Fibroblast of villous mesenchyme (primary cell): ENCODE results near the gene VWA7. TPM values are rescaled to one million over a fixed set of nuclear protein-coding genes. Genes with fewer than 3 reads are reported as not detected.

ENCODE experiments used
- DNase-seq: peaks from one replicate; pipeline ENCODE4 v3.0.0-alpha.2; 2010; ENCODE audit warnings: low read depth
- H3K4me3 ChIP-seq: 2 replicates; pipeline ENCODE4 v1.5.1; 2011; ENCODE audit warnings: low read depth, mild to moderate bottlenecking, low read length
- total RNA-seq: library from RNA; depleted of rRNA; stranded (reverse); fragments of >200 nt; gene quantifications from 2 replicates; pipeline ENCODE4 v1.2.3, GENCODE V29; 2012
- TF ChIP-seq, protein P1 (sequence below): IDR thresholded peaks from 2 replicates; pipeline ENCODE4 v1.5.1; 2012; ENCODE audit warnings: low read depth, mild to moderate bottlenecking, low read length; ENCODE audit not compliant: insufficient read depth

VWA7 gene
- total RNA-seq, 1 donor: under 0.01 TPM

GRCh38 chr6:31778999-31779885, 2.1 kb upstream of the VWA7 start:
- no peak for DNase-seq
- TF ChIP-seq, protein P1, sequence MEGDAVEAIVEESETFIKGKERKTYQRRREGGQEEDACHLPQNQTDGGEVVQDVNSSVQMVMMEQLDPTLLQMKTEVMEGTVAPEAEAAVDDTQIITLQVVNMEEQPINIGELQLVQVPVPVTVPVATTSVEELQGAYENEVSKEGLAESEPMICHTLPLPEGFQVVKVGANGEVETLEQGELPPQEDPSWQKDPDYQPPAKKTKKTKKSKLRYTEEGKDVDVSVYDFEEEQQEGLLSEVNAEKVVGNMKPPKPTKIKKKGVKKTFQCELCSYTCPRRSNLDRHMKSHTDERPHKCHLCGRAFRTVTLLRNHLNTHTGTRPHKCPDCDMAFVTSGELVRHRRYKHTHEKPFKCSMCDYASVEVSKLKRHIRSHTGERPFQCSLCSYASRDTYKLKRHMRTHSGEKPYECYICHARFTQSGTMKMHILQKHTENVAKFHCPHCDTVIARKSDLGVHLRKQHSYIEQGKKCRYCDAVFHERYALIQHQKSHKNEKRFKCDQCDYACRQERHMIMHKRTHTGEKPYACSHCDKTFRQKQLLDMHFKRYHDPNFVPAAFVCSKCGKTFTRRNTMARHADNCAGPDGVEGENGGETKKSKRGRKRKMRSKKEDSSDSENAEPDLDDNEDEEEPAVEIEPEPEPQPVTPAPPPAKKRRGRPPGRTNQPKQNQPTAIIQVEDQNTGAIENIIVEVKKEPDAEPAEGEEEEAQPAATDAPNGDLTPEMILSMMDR: no peak
- no peak overlapping the region for H3K4me3 ChIP-seq

- no peak overlapping the region for H3K4me3 ChIP-seq
- TF ChIP-seq, protein P1: no peak
- no peak for DNase-seq
These were observed 1.1 kb upstream of the VWA7 start for GRCh38 chr6:31778193-31778592.

DNA sequence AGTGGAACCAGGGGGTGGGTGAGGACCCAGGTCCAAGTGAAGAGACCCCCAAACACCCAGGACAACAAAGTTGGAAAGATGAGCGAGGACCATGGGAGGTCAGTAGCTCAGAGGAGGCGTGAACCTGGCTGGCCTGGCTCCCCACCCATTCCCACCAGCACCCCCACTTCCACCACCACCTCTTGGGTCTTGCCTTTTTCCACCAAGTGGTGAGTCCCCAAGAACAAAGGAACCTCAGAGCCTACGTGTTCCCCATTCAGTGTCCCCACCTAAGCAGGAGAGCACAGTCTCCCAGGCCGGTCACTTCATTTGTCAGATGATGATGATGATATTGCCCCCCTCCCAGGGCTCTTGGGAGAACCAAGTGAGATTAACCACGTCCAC, 531 bp upstream of the VWA7 start:
- no peak for DNase-seq
- no peak overlapping the region for H3K4me3 ChIP-seq
- TF ChIP-seq, protein P1: no peak

DNA sequence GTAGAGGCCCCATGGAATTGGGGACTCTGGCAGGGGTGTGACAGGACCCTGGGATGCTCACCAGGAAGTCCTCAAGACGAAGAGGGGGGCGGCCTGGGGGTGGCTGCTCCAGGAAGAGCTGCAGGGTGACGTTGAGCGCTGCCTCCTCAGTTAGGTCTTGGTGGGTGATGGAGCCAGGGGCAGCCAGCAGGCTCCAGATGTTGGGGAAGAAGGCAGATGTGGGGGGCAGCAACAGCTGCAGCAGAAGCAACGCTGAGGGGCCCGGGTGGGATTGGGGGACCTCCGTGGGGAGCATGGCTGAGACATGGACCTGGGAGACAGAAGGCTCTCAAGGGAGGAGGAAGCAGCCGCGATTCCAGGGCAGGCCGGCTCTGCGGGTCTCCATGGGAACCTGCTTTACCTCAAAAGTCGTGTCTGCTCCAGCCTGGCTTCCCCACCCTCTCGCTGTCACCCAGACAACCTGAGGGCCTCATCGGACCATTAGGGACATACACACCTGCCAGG, 591 bp downstream of the VWA7 start:
- H3K4me3 ChIP-seq: no peak overlapping the region

GRCh38 chr6:31775633-31776484, 1.3 kb downstream of the VWA7 start:
- no peak for DNase-seq
- no peak overlapping the region for H3K4me3 ChIP-seq
- TF ChIP-seq, protein P1: no peak

More for the DNA sequence above, 591 bp downstream of the VWA7 start:
- no peak for DNase-seq
- TF ChIP-seq, protein P1: no peak

DNA sequence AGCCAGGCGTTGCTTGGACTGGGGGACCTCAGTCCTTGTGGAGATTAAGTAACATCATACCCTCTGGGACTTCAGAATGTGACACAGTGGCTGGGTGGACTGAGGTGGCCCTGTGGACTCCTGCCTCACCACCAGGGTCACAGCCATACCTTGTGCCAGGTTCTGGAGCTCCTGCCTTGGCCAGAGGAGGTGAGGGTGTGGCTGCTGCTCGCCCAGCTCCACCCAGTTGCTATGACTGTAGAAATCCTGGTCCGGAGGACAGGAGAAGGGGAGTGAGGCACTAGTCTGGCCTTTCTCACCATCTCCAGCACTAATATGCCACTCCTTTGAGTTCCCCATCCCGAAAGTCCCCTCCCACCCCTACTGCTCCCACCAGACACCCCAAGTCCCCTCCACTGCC, 1.9 kb downstream of the VWA7 start:
- DNase-seq: no peak
- H3K4me3 ChIP-seq: no peak overlapping the region
- TF ChIP-seq, protein P1: no peak
